Pulmonary artery endothelial cell (primary cell): ENCODE measurements around the gene TNFRSF12A. TPM values are rescaled to one million over a fixed set of nuclear protein-coding genes. Genes with fewer than 3 reads are reported as not detected.

Source experiments
- DNase-seq: peaks from one replicate; pipeline ENCODE4 v3.0.0-alpha.2; 2011; ENCODE audit warnings: low read depth, low spot score
- total RNA-seq: library from RNA; depleted of rRNA; stranded (reverse); fragments of >200 nt; gene quantifications from 2 replicates; pipeline ENCODE4 v1.2.3, GENCODE V29; 2014

TNFRSF12A gene
- total RNA-seq, 1 donor from 2014 or later, result 158 TPM

DNA sequence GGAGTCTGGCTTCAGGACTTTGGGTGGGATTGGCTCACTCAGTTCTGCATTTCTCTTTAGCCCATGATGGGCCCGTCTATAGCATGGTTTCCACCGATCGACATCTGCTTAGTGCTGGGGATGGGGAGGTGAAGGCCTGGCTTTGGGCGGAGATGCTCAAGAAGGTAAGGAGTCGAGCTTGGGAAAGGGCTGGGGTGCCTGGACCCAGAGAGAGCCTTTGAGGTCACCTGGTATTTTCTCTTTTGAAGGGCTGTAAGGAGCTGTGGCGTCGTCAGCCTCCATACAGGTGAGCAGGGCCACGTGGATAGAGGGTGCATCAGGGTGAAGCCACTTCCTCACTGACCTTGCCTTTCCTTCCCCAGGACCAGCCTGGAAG lies 5.8 kb downstream of the TNFRSF12A start:
- no peak for DNase-seq

DNA sequence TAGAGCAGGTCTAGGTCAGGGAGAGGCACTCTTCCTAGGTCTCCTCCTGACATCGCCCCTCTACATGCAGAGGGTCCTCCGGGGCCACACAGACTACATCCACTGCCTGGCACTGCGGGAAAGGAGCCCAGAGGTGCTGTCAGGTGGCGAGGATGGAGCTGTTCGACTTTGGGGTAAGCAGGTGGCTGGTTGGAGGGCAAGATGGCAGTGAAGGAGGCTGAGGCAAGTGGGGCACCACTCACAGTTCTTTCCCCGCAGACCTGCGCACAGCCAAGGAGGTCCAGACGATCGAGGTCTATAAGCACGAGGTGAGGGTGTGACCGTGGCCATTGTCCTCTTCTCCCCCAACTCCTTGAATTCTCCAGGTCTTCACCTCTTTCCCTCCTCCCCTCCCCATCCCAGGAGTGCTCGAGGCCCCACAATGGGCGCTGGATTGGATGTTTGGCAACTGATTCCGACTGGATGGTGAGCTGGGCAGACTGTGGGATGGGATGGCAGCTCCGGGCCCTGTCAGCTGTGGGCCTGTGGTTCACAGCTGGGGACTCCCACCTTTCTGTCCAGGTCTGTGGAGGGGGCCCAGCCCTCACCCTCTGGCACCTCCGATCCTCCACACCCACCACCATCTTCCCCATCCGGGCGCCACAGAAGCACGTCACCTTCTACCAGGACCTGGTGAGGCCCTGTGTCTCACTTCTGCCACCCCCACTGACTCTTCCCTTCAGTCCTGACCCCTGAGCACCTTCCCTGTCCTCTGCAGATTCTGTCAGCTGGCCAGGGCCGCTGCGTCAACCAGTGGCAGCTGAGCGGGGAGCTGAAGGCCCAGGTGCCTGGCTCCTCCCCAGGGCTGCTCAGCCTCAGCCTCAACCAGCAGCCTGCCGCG lies 6.7 kb downstream of the TNFRSF12A start:
- no peak for DNase-seq

DNA sequence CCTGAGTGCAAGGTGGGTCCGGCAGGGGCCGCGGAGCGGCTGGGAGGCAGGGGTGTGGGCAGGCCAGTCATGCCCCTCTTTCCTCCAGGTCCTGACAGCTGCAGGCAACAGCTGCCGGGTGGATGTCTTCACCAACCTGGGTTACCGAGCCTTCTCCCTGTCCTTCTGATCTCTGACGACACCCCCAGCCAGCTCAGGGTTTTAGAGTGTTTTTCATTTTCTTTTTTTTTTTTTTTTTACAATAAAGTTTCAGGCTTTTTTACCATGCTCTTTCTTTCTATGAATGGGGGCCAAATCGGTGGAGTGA lies 7.3 kb downstream of the TNFRSF12A start:
- DNase-seq, result no peak

DNA sequence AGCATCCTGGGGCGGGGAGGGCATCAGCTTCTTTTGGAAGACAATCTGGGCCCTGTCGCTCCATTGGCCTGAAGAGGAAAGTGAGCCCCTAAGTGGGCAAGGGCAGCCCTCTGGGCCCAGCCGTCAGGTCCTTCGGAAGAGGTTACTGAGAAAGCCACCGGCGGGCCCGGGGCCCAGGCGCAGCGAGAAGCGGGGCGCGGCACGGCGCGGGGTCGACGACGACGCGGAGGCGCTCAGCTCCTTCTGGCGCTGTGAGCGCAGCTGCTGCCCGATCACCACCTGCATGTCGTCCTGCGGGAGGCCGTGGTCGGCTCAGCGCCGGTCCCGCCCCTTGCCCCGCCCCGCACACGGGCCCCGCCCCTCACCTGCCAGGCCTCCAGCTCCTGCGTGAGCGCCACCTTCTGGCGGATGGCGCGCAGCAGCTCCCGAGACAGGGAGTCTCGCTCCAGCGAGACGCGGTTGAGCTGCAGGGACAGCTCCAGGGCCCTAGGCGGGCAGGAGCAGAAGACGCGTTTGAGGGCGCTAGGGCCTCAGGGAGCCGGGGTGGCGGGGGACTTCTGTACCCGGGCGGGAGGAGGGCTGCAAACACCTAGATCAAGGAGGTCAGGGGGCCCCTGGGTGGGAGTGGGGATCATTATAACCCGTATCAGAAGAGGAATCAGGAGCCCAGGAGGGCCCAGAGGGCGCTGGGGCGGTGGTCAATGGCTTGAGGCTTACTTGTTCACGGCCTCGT lies 8.0 kb downstream of the TNFRSF12A start:
- no peak for DNase-seq

DNA sequence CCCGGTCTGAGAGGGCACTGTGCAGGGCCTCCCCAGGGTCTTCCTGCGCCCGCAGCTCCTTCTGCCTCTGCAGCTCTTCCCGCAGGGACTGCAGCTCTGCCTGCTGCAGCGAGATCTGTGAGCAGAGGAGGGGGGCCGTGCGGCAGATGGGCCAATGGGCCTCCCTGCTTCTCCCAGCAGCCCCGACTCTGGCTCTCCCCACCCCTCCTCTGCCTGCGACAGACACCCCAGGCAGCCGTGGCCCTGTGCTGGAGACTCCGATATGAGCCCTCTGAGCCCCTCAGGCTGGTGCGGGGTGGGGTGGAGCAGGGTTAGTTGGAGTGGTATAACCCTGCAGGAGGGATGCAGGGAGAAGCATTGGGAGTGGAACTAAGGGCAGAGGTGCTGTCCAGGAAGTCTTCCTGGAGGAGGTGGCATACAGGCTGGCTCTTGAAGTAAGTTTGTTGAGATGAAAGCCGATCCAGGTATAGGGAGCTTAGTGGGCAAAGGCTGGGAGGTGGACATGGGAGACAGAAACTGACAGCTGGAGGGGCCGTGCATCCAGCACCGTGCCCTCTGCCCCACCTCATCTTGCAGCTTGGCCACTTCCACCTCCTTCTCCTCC lies 8.7 kb downstream of the TNFRSF12A start:
- DNase-seq, result no peak

DNA sequence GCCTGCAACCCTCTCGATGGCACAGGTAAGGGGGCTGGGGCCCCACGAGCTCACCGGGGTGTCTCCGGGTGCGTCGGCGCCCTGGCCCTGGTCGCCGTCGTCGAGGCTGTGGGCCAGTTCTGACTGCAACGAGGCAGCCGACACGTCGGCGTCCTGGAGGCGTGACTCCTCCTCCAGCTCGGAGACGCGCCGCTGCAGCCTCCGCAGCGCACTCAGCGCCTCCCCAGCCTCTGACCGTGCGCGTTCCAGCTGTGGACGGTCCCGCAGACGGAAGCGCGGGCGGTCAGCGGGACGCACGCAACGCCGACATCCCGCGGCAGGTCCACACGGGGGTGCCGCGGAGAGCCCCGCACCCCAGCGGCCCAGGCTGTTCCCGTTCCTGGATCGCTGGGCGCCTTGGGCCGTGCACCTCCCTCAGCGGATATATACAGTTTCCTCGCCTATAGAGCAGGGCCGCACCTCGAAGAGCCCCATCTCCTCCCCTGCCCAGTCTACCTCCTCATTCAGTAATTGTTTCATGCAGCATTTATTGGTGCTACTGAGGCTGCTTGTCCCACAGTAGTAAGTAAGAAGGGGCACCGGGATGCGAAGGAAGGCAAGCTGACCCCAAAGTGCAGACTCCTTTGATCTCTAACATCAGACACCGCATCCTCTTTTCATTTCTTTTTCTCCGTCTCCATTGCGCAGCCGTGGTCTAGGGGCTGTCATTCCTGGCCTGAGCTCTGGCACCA lies 9.5 kb downstream of the TNFRSF12A start:
- DNase-seq, result no peak

DNA sequence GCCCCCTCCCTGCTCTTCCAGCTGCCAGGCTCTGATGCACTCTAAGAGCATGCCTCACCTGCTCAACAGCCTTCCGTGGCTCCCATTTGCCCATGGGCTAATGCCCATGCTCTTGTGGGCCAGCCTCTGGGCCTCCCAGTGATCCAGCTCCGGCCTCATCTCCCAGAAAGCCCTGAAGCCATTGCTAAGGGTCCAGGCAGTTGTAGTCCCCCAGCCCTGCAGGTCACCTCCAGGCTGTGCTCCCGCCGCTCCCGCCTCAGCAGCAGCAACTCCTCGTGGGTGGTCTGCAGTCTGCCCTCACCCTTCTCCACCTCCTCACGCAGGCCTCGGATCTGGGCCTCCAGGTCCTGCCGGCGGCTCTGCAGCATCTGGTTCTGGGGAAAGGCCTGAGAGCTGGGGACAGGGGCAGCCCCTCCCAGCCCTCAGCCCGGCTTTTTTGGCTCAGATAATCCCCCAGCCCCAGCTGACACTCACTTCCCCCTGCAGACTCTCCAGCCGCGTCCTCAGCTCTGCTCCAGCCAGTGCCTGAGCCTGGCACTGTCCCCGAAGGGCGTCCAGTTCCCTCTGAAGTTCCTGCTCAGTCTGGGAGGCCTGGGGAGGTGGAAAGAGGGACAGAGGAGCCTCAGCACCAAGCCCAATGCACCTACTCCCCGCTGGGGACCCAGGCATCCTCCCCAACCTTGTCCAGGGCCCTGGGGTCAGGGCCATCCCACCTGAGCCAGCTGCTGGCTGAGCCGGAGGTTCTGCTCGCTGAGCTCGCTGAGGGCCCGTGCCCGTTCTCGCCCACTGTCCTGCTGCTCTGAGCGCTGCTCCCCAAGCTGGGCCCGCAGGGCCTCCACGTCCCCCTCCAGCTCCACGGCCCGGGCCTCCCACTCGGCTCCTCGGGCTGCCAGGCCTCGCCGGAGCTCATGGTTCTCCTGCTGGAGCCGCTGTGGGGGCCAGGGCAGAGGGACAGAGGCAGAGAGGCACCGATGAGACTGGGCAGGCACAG lies 10.3 kb downstream of the TNFRSF12A start:
- DNase-seq, result no peak

DNA sequence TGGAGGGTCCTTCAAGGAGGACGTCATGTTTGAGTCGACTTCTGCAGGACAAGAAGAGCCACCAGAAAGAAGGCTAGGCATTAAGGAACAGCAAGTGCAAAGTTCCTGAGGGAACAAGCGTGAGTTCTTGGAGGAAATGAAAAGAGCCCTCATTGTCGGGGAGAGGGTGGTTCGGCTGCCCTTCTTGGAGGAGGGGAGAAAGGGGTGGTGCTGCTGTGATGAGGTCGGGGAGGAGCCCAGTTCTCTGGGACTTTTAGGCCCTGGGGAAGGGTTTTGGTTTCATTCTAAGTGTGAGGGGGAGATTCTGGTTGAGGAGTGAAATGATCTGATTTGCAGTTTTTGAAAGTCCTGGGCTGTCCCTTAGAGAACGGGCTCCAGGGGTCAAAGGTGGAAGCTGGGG lies 12.5 kb downstream of the TNFRSF12A start:
- no peak for DNase-seq

DNA sequence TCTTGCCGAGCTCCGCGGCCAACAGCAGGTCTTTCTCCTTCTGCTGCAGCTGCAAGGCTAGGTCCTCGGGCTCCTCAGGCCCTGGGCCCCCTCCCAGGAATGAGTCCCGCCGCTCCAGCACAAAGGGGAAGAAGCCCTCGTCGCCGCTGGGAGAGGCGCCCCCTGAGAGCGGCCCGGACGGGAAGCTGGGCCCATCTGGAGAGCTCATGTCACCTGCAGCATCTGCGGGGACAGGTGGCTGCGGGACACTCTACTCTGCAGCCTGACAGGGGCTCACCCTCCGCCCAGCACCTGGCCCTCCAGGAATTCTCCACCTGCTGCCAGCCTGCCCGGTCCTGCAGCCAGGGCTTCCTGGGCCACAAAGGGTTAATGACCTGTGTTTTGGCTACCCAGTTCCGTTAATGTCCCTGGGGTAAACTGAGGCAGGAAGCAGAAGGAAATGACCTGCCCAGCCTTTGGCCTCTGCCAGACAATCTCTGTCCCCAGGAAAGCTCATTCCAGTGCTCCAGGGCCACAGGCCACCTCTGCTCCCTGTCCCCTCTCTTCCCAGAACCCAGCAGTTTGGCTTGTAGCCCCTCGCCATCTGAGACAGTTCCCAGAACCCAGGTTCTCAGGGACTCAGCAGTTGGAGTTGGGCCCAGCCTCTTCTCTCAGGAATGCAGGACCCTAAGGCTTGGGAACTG lies 15.3 kb downstream of the TNFRSF12A start:
- DNase-seq, result no peak

DNA sequence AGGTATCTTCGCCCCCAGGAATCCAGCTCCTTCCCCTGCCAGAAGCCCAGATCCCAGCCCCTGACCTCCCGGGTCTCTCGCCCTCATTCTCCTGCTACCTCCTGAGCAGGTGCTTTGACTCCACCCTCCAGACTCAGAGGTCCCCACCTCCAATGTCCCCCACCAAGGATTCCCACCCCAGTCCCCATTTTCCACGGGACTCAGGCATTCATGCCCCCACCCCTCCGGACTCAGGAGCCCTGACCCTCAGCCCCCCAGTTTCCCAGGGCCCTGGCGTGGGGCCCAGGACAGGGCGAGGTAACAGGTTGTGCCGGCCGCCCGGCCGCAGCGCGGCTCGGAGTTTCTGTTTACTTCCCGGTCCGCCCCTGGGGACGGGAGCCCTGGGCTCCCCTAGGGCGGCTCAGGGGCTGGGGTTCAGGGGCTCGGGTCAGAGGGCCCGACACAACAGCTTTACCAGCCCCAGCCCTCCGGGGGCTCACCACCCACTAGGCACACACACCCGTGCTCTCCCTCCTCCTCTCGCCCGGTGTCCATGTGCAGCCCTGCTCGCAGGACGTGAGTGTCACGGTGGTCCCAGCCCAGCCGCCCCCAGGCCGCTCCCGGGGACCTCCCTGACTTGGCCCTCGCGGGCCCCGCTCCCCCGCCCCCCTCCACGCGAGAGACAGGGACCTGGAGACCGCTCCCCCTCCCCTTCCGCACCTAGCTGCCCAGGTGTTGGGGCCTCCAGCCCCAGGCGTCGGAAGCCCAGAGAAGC lies 16.0 kb downstream of the TNFRSF12A start:
- DNase-seq, result no peak

DNA sequence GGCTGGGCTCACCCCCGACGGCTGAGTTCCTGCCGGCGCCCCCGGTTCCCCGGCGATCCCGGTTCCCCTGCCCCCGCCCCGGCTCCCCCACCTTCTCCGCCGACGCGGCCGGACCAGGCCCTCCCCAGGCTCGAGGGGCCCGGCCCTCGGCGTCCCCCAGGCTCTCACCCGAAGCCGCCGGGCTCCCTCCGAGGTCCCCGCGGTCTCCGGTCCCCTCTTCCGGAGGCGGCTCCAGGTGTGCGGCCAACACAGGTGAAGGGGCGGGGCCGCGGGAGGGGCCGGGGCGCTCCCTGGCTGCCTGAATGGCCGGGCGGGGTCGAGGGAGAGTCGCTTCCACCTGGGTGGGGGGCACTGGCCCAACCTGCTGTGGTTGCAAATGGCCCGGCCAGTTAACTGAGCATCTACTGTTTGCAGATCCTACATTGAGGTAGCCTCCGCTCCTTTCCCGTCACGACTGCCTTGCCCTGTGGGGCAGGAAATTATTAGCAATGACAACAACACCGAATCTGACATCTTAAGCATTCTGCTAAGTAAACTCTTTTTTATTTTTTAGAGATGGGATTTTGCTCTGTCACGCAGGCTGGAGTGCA lies 16.7 kb downstream of the TNFRSF12A start, which contains the start of gene BICDL2:
Gene BICDL2 (minus strand): TSS at position 219 of the 590 bp plus-strand sequence. CDS start 1,448 bp downstream, outside the sequence.
- no peak for DNase-seq

DNA sequence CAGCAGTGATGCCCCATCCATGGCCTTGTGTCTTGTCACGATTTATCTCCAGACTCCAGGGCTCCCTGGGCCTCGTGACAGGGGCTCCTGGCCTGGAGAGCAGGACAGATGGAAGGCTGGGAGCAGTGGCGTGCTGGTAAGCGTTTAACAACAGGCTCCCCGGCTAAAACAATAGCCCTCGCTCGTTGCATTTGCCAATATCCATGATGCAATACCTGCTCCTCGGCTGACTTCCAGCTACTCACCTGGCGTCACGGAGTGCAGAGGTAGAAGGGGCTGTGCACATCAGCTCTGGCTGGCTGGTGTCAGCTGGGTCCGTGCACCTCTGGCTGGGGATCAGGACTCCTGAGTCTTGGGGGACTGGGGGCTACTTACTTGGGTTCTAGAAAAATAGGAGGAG lies 18.1 kb downstream of the TNFRSF12A start:
- no peak for DNase-seq

DNA sequence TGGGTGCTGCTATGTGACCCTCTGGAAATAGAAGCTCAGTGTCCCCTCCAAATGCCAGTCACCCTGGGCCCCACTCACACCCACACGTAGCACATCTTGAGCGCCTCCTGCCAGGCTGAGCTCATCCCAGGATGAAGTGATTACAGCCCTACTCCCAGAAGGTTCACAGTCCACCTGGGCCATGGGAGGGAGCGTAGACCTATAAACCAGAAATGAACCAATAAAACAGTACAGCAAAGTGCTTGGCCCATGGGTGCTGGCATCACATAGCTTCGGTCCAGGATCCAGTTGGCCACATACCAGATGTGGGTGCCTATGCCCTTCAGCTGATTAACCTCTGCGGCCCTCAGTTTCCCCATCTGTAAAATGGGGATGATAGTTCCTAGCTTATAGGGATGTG lies 18.7 kb downstream of the TNFRSF12A start:
- no peak for DNase-seq

DNA sequence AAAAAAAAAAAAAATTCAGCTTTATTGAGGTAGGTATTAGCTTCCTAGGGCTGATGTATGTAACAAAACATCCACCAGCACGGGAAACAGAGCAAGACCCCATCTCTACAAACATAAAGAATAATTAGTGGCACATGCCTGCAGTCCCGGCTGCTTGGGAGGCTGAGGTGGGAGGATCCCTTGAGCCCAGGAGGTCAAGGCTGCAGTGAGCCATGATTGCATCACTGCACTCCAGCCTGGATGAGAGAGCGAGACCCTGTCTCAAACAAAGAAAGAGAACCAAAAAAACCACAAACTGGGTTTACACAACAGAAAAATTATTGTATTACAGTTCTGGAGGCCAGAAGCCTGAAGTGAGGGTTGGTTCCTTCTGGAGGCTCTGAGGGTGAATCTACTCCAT lies 22.2 kb downstream of the TNFRSF12A start:
- no peak for DNase-seq

DNA sequence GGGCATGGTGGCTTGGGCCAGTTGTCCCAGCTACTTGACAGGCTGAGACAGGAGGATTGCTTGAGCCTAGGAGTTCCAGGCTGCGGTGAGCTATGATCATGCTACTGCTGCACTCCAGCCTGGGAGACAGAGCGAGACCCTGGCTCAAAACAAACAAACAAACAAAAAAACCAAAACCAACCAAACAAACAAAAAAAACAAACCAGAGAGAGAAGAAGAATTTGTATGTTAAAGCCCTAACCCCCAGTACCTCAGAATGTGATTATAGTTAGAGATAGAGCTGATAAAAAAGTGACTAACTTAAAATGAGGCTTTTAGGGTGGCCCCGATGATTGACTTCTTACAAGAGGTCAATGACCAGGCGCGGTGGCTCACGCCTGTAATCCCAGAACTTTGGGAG lies 24.5 kb downstream of the TNFRSF12A start:
- DNase-seq, result no peak

DNA sequence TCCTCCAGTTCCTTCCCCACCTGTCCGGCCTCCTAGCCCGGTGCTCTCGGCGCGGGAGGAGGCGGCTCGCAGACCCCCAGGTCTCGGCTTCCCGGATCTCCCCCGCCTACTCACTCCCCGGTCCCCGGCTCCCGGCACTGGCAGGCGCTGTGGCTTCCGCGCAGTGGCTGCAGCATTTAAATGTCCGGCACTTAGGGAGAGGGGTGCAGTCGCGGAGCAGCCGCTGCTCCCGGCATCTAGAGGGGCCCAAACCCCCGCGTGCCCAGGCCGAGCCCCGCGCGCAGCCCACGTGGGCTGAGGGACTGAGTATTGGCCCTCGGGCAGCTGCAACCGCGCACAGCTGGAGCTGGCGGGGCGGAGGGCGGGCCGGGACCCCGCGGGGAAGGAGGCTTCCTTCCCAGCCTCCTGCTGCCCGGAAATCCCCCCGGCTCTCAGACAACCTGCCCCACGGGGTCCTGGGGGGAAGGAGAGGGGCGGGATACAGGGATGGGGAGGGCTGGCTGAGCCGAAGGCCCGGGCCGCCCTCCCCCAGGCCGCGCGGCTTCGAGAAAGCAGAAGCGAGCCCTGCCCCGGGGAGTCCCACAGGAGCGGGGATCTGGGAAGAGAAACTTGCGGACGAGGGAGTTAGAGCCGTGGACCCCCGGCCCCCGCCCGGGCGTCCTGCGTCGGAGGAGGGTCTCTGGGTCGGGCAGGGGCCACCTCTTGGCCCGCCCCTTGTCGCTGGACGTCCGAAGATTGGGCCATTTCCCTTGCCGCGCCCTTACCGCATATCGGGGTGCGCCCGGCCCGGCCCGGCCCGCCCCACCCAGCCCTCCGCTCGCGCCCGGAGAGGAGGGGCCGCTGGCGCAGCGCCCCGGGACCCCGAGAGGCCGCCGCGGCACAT lies 25.8 kb downstream of the TNFRSF12A start, which contains the start of gene MMP25:
Gene MMP25 (plus strand): TSS at position 804 of the 883 bp plus-strand sequence. CDS start 357 bp downstream, outside the sequence.
- DNase-seq, result no peak

DNA sequence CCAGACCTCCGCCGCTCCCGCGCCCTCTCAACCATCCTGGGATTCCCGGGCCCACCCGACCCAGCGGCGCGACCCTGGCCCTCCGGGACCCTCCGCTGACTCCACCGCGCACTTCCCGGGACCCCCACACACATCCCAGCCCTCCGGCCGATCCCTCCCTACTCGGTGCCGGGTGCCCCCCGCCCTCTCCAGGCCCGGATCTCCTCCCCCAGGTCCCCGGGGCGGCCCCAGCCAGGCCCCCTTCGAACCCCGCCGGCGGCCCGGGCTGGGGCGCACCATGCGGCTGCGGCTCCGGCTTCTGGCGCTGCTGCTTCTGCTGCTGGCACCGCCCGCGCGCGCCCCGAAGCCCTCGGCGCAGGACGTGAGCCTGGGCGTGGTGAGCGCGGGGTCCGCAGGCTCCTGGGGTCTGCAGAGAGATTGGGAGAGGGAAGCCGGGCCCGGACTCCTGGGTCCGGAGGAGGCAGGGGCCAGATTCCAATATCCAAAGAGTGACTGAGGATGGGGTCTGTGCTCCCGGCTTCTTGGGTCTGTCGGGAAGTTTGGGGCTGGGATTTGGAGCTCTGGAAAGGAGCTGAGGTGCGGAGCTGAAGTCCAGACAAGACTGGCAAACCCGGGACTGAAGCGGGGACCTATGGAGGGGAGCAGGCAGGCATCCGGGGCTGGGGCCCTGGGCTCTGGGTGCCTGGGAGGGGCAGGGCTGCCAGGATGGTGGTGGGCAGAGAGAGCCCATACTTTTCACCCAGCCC lies 26.6 kb downstream of the TNFRSF12A start:
- no peak for DNase-seq
